Neural progenitor cell (in vitro differentiated cells): Measurements from ENCODE around the gene CABP5. TPM values are rescaled to one million over a fixed set of nuclear protein-coding genes. Genes with fewer than 3 reads are reported as not detected.

ENCODE experiments used
- DNase-seq: peaks from one replicate; pipeline ENCODE4 v3.0.0-alpha.2; 2016; ENCODE audit warnings: low spot score
- H2AFZ ChIP-seq: fragments of 200-600 bp; sonication (generic); replicated peaks from 2 replicates; pipeline ENCODE4 v1.6.1; 2016; ENCODE audit warnings: antibody characterized with exemption
- H3F3A ChIP-seq: fragments of 200-600 bp; sonication (generic); 2 replicates; pipeline ENCODE4 v1.6.1; 2016; ENCODE audit warnings: antibody characterized with exemption, low read depth
- H3K27ac ChIP-seq: fragments of 200-600 bp; sonication (generic); 2 replicates; pipeline ENCODE4 v1.5.1; 2016; ENCODE audit warnings: mild to moderate bottlenecking
- H3K27me3 ChIP-seq: fragments of 200-600 bp; sonication (generic); 2 replicates; pipeline ENCODE4 v1.6.1; 2016; ENCODE audit warnings: mild to moderate bottlenecking, moderate library complexity
- H3K36me3 ChIP-seq: fragments of 200-600 bp; sonication (generic); 2 replicates; pipeline ENCODE4 v1.5.1; 2016
- H3K4me1 ChIP-seq: fragments of 200-600 bp; sonication (generic); 2 replicates; pipeline ENCODE4 v1.6.1; 2016; ENCODE audit warnings: mixed run types
- H3K4me2 ChIP-seq: fragments of 200-600 bp; sonication (generic); 2 replicates; pipeline ENCODE4 v1.6.1; 2016
- H3K4me3 ChIP-seq: fragments of 200-600 bp; sonication (generic); 2 replicates; pipeline ENCODE4 v1.5.1; 2016
- H3K79me2 ChIP-seq: fragments of 200-600 bp; sonication (generic); 2 replicates; pipeline ENCODE4 v1.6.1; 2016; ENCODE audit warnings: low read depth
- H3K9ac ChIP-seq: fragments of 200-600 bp; sonication (generic); 2 replicates; pipeline ENCODE4 v1.6.1; 2016
- H3K9me3 ChIP-seq: fragments of 200-600 bp; sonication (generic); 2 replicates; pipeline ENCODE4 v1.5.1; 2016; ENCODE audit warnings: low read depth
- H4K20me1 ChIP-seq: fragments of 200-600 bp; sonication (generic); 2 replicates; pipeline ENCODE4 v1.6.1; 2016; ENCODE audit warnings: low read depth
- H3K27ac Mint-ChIP-seq: 3 replicates; pipeline ENCODE4 v1.8.0; 2021; ENCODE audit warnings: mixed read lengths
- H3K27me3 Mint-ChIP-seq: 2 replicates; pipeline ENCODE4 v1.8.0; 2022; ENCODE audit warnings: low read depth, mild to moderate bottlenecking, inconsistent platforms, moderate library complexity, mixed read lengths; ENCODE audit not compliant: insufficient read depth
- H3K36me3 Mint-ChIP-seq: 3 replicates; pipeline ENCODE4 v1.8.0; 2021; ENCODE audit warnings: mixed read lengths
- H3K4me1 Mint-ChIP-seq: 3 replicates; pipeline ENCODE4 v1.8.0; 2021; ENCODE audit warnings: mixed read lengths
- H3K4me3 Mint-ChIP-seq: 3 replicates; pipeline ENCODE4 v1.8.0; 2021; ENCODE audit warnings: mild to moderate bottlenecking, moderate library complexity, mixed read lengths
- H3K9me3 Mint-ChIP-seq: 3 replicates; pipeline ENCODE4 v1.8.0; 2020; ENCODE audit warnings: mixed read lengths
- CTCF ChIP-seq: fragments of 200-600 bp; sonication (generic); IDR thresholded peaks from 2 replicates; pipeline ENCODE4 v1.5.1; 2017; ENCODE audit warnings: antibody characterized with exemption, mild to moderate bottlenecking
- EZH2 ChIP-seq: fragments of 200-600 bp; sonication (generic); IDR thresholded peaks from 2 replicates; pipeline ENCODE4 v1.6.1; 2017; ENCODE audit warnings: antibody characterized with exemption, mild to moderate bottlenecking, moderate library complexity
- EZH2phosphoT487 ChIP-seq: fragments of 200-600 bp; sonication (generic); IDR thresholded peaks from 2 replicates; pipeline ENCODE4 v1.6.1; 2017; ENCODE audit warnings: antibody characterized with exemption
- total RNA-seq: library from RNA; depleted of rRNA; stranded (reverse); fragments of >200 nt; gene quantifications from 2 replicates; pipeline ENCODE4 v1.2.3, GENCODE V29; 2015; ENCODE audit warnings: low replicate concordance

The CABP5 gene
- total RNA-seq, 1 donor from 2014 or later: not detected

- Mint-ChIP-seq H3K4me1 (peaks cover 2% of the 10 kb centered on the region), H3K4me3 (no peak overlapping the region), H3K27ac (no peak overlapping the region), H3K27me3 (no peaks in the 10 kb centered on the region), H3K9me3 (peaks cover 4% of the 10 kb centered on the region), H3K36me3 (no peaks in the 10 kb centered on the region)
- DNase-seq: no peak
- Histone ChIP-seq H3K4me2 (no peak overlapping the region), H3K36me3 (no peaks in the 10 kb centered on the region), H2AFZ (no peak overlapping the region), H3F3A (no peaks in the 10 kb centered on the region), H4K20me1 (no peaks in the 10 kb centered on the region), H3K27me3 (no peaks in the 10 kb centered on the region), H3K4me3 (no peak overlapping the region), H3K79me2 (no peaks in the 10 kb centered on the region), H3K4me1 (no peaks in the 10 kb centered on the region), H3K9ac (no peak overlapping the region), H3K27ac (no peak overlapping the region), H3K9me3 (no peaks in the 10 kb centered on the region)
- TF ChIP-seq CTCF (no peak), EZH2phosphoT487 (no peak), EZH2 (no peak)
Observed at GRCh38 chr19:48060381-48060780, 16.5 kb upstream of the CABP5 start.

DNA sequence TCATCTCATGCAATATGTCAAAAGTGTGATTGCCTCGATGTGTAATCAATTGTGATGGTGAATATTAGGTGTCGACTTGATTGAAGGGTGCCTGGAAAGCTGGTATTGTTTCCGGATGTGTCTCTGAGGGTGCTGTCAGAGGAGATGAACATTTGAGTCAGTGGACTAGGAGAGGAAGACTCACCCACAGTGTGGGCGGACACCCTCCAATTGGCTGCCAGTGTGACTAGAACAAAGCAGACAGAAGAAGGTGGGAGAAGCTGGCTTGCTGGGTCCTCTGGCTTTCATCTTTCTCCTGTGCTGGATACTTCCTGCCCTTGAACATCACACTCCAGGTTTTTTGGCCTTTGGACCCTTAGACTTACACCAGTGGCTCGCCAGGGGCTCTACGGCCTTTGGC lies 15.5 kb upstream of the CABP5 start:
- Mint-ChIP-seq H3K9me3 (peaks cover 2% of the 10 kb centered on the region), H3K27ac (peak overlapping the region; percentile 90), H3K4me3 (no peak overlapping the region), H3K36me3 (no peaks in the 10 kb centered on the region), H3K4me1 (peaks cover 2% of the 10 kb centered on the region), H3K27me3 (no peaks in the 10 kb centered on the region)
- Histone ChIP-seq H3K4me1 (no peaks in the 10 kb centered on the region), H3K27ac (no peak overlapping the region), H3K4me2 (no peak overlapping the region), H3K36me3 (no peaks in the 10 kb centered on the region), H3K9ac (no peak overlapping the region), H3K27me3 (no peaks in the 10 kb centered on the region), H4K20me1 (no peaks in the 10 kb centered on the region), H3K9me3 (no peaks in the 10 kb centered on the region), H3K79me2 (no peaks in the 10 kb centered on the region), H2AFZ (no peak overlapping the region), H3K4me3 (no peak overlapping the region), H3F3A (no peaks in the 10 kb centered on the region)
- TF ChIP-seq CTCF (no peak), EZH2 (no peak), EZH2phosphoT487 (no peak)
- no peak for DNase-seq

GRCh38 chr19:48053856-48054255 lies 10.0 kb upstream of the CABP5 start:
- Histone ChIP-seq H4K20me1 (no peaks in the 10 kb centered on the region), H3K4me3 (no peak overlapping the region), H3K4me1 (no peaks in the 10 kb centered on the region), H3K9ac (no peak overlapping the region), H2AFZ (no peak overlapping the region), H3K4me2 (no peak overlapping the region), H3K27me3 (no peaks in the 10 kb centered on the region), H3K36me3 (no peaks in the 10 kb centered on the region), H3K9me3 (no peaks in the 10 kb centered on the region), H3F3A (no peaks in the 10 kb centered on the region), H3K27ac (no peak overlapping the region), H3K79me2 (no peaks in the 10 kb centered on the region)
- Mint-ChIP-seq H3K27me3 (peaks cover 2% of the 10 kb centered on the region), H3K36me3 (peaks cover 1% of the 10 kb centered on the region), H3K4me1 (no peaks in the 10 kb centered on the region), H3K9me3 (peaks cover 16% of the 10 kb centered on the region), H3K27ac (no peak overlapping the region), H3K4me3 (no peak overlapping the region)
- no peak for DNase-seq
- TF ChIP-seq CTCF: no peak
- no peak for TF ChIP-seq EZH2
- no peak for TF ChIP-seq EZH2phosphoT487
